MG63 (cell line): ENCODE results near the gene BIN1. TPM values are rescaled to one million over a fixed set of nuclear protein-coding genes. Genes with fewer than 3 reads are reported as not detected.

ENCODE experiments used
- DNase-seq: peaks from one replicate; pipeline ENCODE4 v3.0.0-alpha.2; 2020
- H3K27me3 ChIP-seq: fragments of 250-450 bp; sonication (Bioruptor Pico); 2 replicates; pipeline ENCODE4 v1.5.1; 2020; ENCODE audit warnings: mild to moderate bottlenecking, moderate library complexity
- H3K36me3 ChIP-seq: fragments of 250-450 bp; sonication (Bioruptor Pico); 2 replicates; pipeline ENCODE4 v1.5.1; 2020; ENCODE audit warnings: mild to moderate bottlenecking, moderate library complexity
- H3K4me3 ChIP-seq: fragments of 250-450 bp; sonication (Bioruptor Pico); 2 replicates; pipeline ENCODE4 v1.5.1; 2020; ENCODE audit warnings: mild to moderate bottlenecking, moderate library complexity
- H3K9me3 ChIP-seq: fragments of 250-450 bp; sonication (Bioruptor Pico); 2 replicates; pipeline ENCODE4 v1.5.1; 2020; ENCODE audit warnings: mild to moderate bottlenecking, moderate library complexity
- total RNA-seq: library from RNA; depleted of rRNA; stranded (reverse); fragments of >200 nt; shearing (Covaris generic); gene quantifications from 2 replicates; pipeline ENCODE4 v1.2.3, GENCODE V29; 2014; ENCODE audit warnings: low replicate concordance

The BIN1 gene
- total RNA-seq, 1 experiment from 2014 or later, result 50.8 TPM

- no peaks in the 10 kb centered on the region for H3K9me3 ChIP-seq
- no peaks in the 10 kb centered on the region for H3K36me3 ChIP-seq
- H3K4me3 ChIP-seq, result no peak overlapping the region
Measured at GRCh38 chr2:127016329-127016728, 90.6 kb downstream of the BIN1 start.

GRCh38 chr2:127015106-127015910 lies 91.6 kb downstream of the BIN1 start:
- DNase-seq, result no peak
- no peaks in the 10 kb centered on the region for H3K36me3 ChIP-seq
- no peaks in the 10 kb centered on the region for H3K9me3 ChIP-seq
- no peak overlapping the region for H3K4me3 ChIP-seq
- no peaks in the 10 kb centered on the region for H3K27me3 ChIP-seq

More at GRCh38 chr2:127016329-127016728, 90.6 kb downstream of the BIN1 start:
- DNase-seq, result no peak
- no peaks in the 10 kb centered on the region for H3K27me3 ChIP-seq

GRCh38 chr2:127014630-127015029 lies 92.3 kb downstream of the BIN1 start:
- Histone ChIP-seq H3K27me3 (no peaks in the 10 kb centered on the region), H3K4me3 (no peak overlapping the region), H3K9me3 (no peaks in the 10 kb centered on the region), H3K36me3 (no peaks in the 10 kb centered on the region)
- DNase-seq, result peak; percentile 74

GRCh38 chr2:127014224-127014623 lies 92.7 kb downstream of the BIN1 start:
- Histone ChIP-seq H3K4me3 (no peak overlapping the region), H3K36me3 (no peaks in the 10 kb centered on the region), H3K27me3 (no peaks in the 10 kb centered on the region), H3K9me3 (no peaks in the 10 kb centered on the region)
- no peak for DNase-seq

- H3K4me3 ChIP-seq, result no peak overlapping the region
- H3K9me3 ChIP-seq, result no peaks in the 10 kb centered on the region
- DNase-seq, result no peak
- no peaks in the 10 kb centered on the region for H3K27me3 ChIP-seq
- no peaks in the 10 kb centered on the region for H3K36me3 ChIP-seq
Measured at GRCh38 chr2:127012868-127013267, 94.1 kb downstream of the BIN1 start.

- no peaks in the 10 kb centered on the region for H3K27me3 ChIP-seq
- H3K4me3 ChIP-seq, result no peak overlapping the region
- no peaks in the 10 kb centered on the region for H3K9me3 ChIP-seq
- no peaks in the 10 kb centered on the region for H3K36me3 ChIP-seq
- DNase-seq, result no peak
Measured at GRCh38 chr2:127012215-127012614, 94.7 kb downstream of the BIN1 start.

- no peaks in the 10 kb centered on the region for H3K36me3 ChIP-seq
- no peaks in the 10 kb centered on the region for H3K9me3 ChIP-seq
- no peaks in the 10 kb centered on the region for H3K27me3 ChIP-seq
- DNase-seq, result no peak
- H3K4me3 ChIP-seq, result no peak overlapping the region
Measured at GRCh38 chr2:127011796-127012195, 95.2 kb downstream of the BIN1 start.

GRCh38 chr2:127011231-127011661 lies 95.7 kb downstream of the BIN1 start:
- Histone ChIP-seq H3K9me3 (no peaks in the 10 kb centered on the region), H3K27me3 (no peaks in the 10 kb centered on the region), H3K36me3 (no peaks in the 10 kb centered on the region), H3K4me3 (no peak overlapping the region)
- no peak for DNase-seq

- no peaks in the 10 kb centered on the region for H3K36me3 ChIP-seq
- no peak for DNase-seq
- H3K27me3 ChIP-seq, result no peaks in the 10 kb centered on the region
- no peaks in the 10 kb centered on the region for H3K9me3 ChIP-seq
- no peak overlapping the region for H3K4me3 ChIP-seq
Measured at GRCh38 chr2:127008265-127009015, 98.5 kb downstream of the BIN1 start.

- Histone ChIP-seq H3K4me3 (no peak overlapping the region), H3K9me3 (no peaks in the 10 kb centered on the region), H3K36me3 (no peaks in the 10 kb centered on the region), H3K27me3 (no peaks in the 10 kb centered on the region)
- no peak for DNase-seq
Measured at GRCh38 chr2:127007652-127008051, 99.3 kb downstream of the BIN1 start.

- Histone ChIP-seq H3K27me3 (no peaks in the 10 kb centered on the region), H3K4me3 (no peak overlapping the region)
- DNase-seq, result no peak
Measured at GRCh38 chr2:127006962-127007361, 100.0 kb downstream of the BIN1 start.

GRCh38 chr2:127004893-127005600 lies 101.9 kb downstream of the BIN1 start:
- no peak overlapping the region for H3K4me3 ChIP-seq
- H3K27me3 ChIP-seq, result no peaks in the 10 kb centered on the region
- no peaks in the 10 kb centered on the region for H3K9me3 ChIP-seq
- DNase-seq, result no peak
- no peaks in the 10 kb centered on the region for H3K36me3 ChIP-seq

More at GRCh38 chr2:127006962-127007361, 100.0 kb downstream of the BIN1 start:
- Histone ChIP-seq H3K9me3 (no peaks in the 10 kb centered on the region), H3K36me3 (no peaks in the 10 kb centered on the region)

- H3K9me3 ChIP-seq, result no peaks in the 10 kb centered on the region
- no peaks in the 10 kb centered on the region for H3K27me3 ChIP-seq
- DNase-seq, result no peak
- no peaks in the 10 kb centered on the region for H3K36me3 ChIP-seq
- H3K4me3 ChIP-seq, result no peak overlapping the region
Measured at GRCh38 chr2:127003070-127003800, 103.7 kb downstream of the BIN1 start.

GRCh38 chr2:127001751-127002150 lies 105.2 kb downstream of the BIN1 start:
- Histone ChIP-seq H3K4me3 (no peak overlapping the region), H3K9me3 (no peaks in the 10 kb centered on the region), H3K27me3 (no peaks in the 10 kb centered on the region), H3K36me3 (no peaks in the 10 kb centered on the region)
- no peak for DNase-seq

GRCh38 chr2:127000937-127001336 lies 106.0 kb downstream of the BIN1 start:
- DNase-seq, result no peak
- H3K9me3 ChIP-seq, result no peaks in the 10 kb centered on the region
- H3K36me3 ChIP-seq, result no peaks in the 10 kb centered on the region
- no peak overlapping the region for H3K4me3 ChIP-seq
- H3K27me3 ChIP-seq, result no peaks in the 10 kb centered on the region

- H3K4me3 ChIP-seq, result no peak overlapping the region
- H3K27me3 ChIP-seq, result no peaks in the 10 kb centered on the region
- no peaks in the 10 kb centered on the region for H3K36me3 ChIP-seq
- DNase-seq, result no peak
- no peaks in the 10 kb centered on the region for H3K9me3 ChIP-seq
Measured at GRCh38 chr2:127000194-127000593, 106.8 kb downstream of the BIN1 start.
